GM23248 (cell line): Measurements from ENCODE around the gene SLC25A38.

Source experiments
- EZH2 ChIP-seq: fragments of 200-600 bp; sonication (generic); IDR thresholded peaks from 2 replicates; pipeline ENCODE4 v1.6.1; 2018; ENCODE audit warnings: antibody characterized with exemption, mild to moderate bottlenecking; ENCODE audit not compliant: insufficient read depth, poor library complexity, severe bottlenecking
- EZH2phosphoT487 ChIP-seq: fragments of 200-600 bp; sonication (generic); IDR thresholded peaks from 2 replicates; pipeline ENCODE4 v1.6.1; 2018; ENCODE audit warnings: antibody characterized with exemption, moderate library complexity, mild to moderate bottlenecking, low read depth; ENCODE audit not compliant: insufficient read depth

- TF ChIP-seq EZH2phosphoT487 (no peak), EZH2 (no peak)
These were observed 36.7 kb downstream of the SLC25A38 start for GRCh38 chr3:39419742-39420315.
